Activated T-cell treated with anti-CD3 and anti-CD28 coated beads, Interleukin-2, amount 50 U/mL, for 48 hours (primary cell): ENCODE data around the gene CRABP2.

Source experiments
- DNase-seq, 2 experiments: peaks; one replicate each; pipeline ENCODE4 v3.0.0-alpha.2; 2020

The CRABP2 gene

GRCh38 chr1:156652992-156653355, 52.4 kb downstream of the CRABP2 start:
- no peak for DNase-seq

- no peak for DNase-seq
Observed at GRCh38 chr1:156652131-156652991, 53.0 kb downstream of the CRABP2 start.
